ENCODE measurements around the gene SDCCAG8. TPM values are rescaled to one million over a fixed set of nuclear protein-coding genes. Genes with fewer than 3 reads are reported as not detected.

The SDCCAG8 gene
- total RNA-seq, 1 donor from 2014 or later = 97.1 TPM

DNA sequence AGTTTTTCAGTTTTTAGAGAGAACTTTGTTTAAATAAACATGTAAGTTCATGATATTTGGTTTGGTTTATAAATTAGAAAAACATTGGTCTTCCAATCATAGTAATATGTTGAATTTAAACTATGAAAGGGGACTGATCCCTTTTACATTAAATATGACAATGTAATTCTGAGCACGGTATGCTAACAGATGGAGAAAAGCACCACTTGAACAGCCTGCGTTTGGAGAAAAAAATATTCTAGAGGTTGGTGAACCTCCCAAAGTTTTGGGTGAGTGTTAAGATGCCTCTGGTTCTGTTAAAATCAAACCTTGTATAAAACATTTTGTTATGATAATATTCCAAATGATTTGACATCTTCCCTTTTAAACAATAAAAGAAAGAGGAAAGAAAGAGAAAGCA is 123.9 kb downstream of the SDCCAG8 start:
- TF ChIP-seq CTCF (IDR thresholded peaks at IDR 0.05) = no peak
- peaks cover 0 to 2% of the 10 kb centered on the region in 2 donors for H3K9me3 ChIP-seq
- no peaks in the 10 kb centered on the region for H3K27me3 ChIP-seq
- intact Hi-C loops (cut with DNase I) = no loop called here
- no peaks in the 10 kb centered on the region for H3K4me1 ChIP-seq
- no peak overlapping the region for H3K27ac ChIP-seq
- no peak overlapping the region for H3K4me3 ChIP-seq
- no peak for DNase-seq (ENCODE audit: low spot score in 2 of 2)
- peaks cover 8 to 21% of the 10 kb centered on the region in 2 donors for H3K36me3 ChIP-seq

GRCh38 chr1:243388276-243388675 is 132.4 kb downstream of the SDCCAG8 start:
- no peak for TF ChIP-seq CTCF (IDR thresholded peaks at IDR 0.05)
- intact Hi-C loops (cut with DNase I) = no loop called here
- Histone ChIP-seq H3K9me3 (no peaks in the 10 kb centered on the region), H3K27me3 (no peaks in the 10 kb centered on the region), H3K36me3 (peaks cover 4 to 11% of the 10 kb centered on the region in 2 donors), H3K4me1 (no peaks in the 10 kb centered on the region), H3K27ac (no peak overlapping the region), H3K4me3 (no peak overlapping the region)
- no peak for DNase-seq (ENCODE audit: low spot score in 2 of 2)

- no peak for DNase-seq (ENCODE audit: low spot score in 2 of 2)
- Histone ChIP-seq H3K36me3 (peaks cover 4 to 8% of the 10 kb centered on the region in 2 donors), H3K4me1 (no peaks in the 10 kb centered on the region), H3K4me3 (no peak overlapping the region), H3K9me3 (no peaks in the 10 kb centered on the region), H3K27ac (no peak overlapping the region), H3K27me3 (no peaks in the 10 kb centered on the region)
- TF ChIP-seq CTCF (IDR thresholded peaks at IDR 0.05) = no peak
- intact Hi-C loops (cut with DNase I) = no loop called here
These were observed 134.4 kb downstream of the SDCCAG8 start for GRCh38 chr1:243390162-243390791.

- H3K4me3 ChIP-seq = no peak overlapping the region
- no peak overlapping the region for H3K27ac ChIP-seq
- H3K27me3 ChIP-seq = no peaks in the 10 kb centered on the region
- no peaks in the 10 kb centered on the region for H3K4me1 ChIP-seq
- DNase-seq (ENCODE audit: low spot score in 2 of 2) = no peak
- TF ChIP-seq CTCF (IDR thresholded peaks at IDR 0.05) = no peak
- peaks cover under 1 to 4% of the 10 kb centered on the region in 2 donors for H3K36me3 ChIP-seq
- intact Hi-C loops (cut with DNase I) = no loop called here
- no peaks in the 10 kb centered on the region for H3K9me3 ChIP-seq
These were observed 135.5 kb downstream of the SDCCAG8 start for GRCh38 chr1:243391355-243391754.

DNA sequence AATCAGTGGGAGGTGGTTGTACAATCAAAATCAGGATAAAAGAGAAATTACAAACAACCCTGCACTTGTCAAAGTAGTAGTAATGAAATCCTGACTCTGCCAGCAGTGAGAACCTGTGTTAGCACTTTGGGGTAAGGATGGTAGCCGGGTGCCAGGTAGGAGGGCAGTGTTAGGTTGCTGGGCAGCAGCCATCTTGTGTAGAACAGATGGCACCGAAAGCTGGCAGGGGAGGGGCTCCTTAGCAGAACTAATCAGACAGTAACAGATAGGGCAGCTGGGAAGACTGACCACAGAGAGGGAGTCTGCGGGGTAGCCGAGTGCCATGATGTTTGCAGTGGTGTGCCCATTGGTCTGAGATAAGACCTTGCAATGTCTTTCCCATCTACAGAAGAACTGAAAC is 137.3 kb downstream of the SDCCAG8 start:
- H3K4me3 ChIP-seq = no peak overlapping the region
- H3K27ac ChIP-seq = no peak overlapping the region
- intact Hi-C loops (cut with DNase I) = no loop called here
- no peak for DNase-seq (ENCODE audit: low spot score in 2 of 2)
- H3K9me3 ChIP-seq = no peaks in the 10 kb centered on the region
- TF ChIP-seq CTCF (IDR thresholded peaks at IDR 0.05) = no peak
- H3K36me3 ChIP-seq = peaks cover 0 to 4% of the 10 kb centered on the region in 2 donors
- H3K27me3 ChIP-seq = no peaks in the 10 kb centered on the region
- H3K4me1 ChIP-seq = no peaks in the 10 kb centered on the region

- Histone ChIP-seq H3K36me3 (peaks cover 0 to 4% of the 10 kb centered on the region in 2 donors), H3K4me1 (no peaks in the 10 kb centered on the region), H3K27me3 (no peaks in the 10 kb centered on the region), H3K9me3 (no peaks in the 10 kb centered on the region), H3K4me3 (no peak overlapping the region), H3K27ac (no peak overlapping the region)
- DNase-seq (ENCODE audit: low spot score in 2 of 2) = no peak
- intact Hi-C loops (cut with DNase I) = no loop called here
- no peak for TF ChIP-seq CTCF (IDR thresholded peaks at IDR 0.05)
These were observed 138.2 kb downstream of the SDCCAG8 start for GRCh38 chr1:243394066-243394465.
